Activated T-helper 1 cell treated with anti-CD3 and anti-CD28 coated beads, Interleukin-12 subunit alpha, Interleukin-12 subunit beta, Interleukin-2, Interleukin-4 antibody, amounts not matched to agents 30 ng/mL and 10 ng/mL and 1 ng/mL, durations not matched to agents 14 hours and 24 hours and 36 hours (primary cell): ENCODE measurements around the gene SLX1A. TPM values are rescaled to one million over a fixed set of nuclear protein-coding genes. Genes with fewer than 3 reads are reported as not detected.
"Not testable (repeated sequence)": the region's sequence is repeated elsewhere in the genome, so short reads cannot be mapped to it uniquely, and the experiment has no call there.

Experiments used
- DNase-seq: peaks from one replicate; pipeline ENCODE4 v3.0.0; 2021; ENCODE audit warnings: low spot score
- H3K27ac Mint-ChIP-seq: one replicate; pipeline ENCODE4 v1.8.0; 2021; ENCODE audit warnings: mild to moderate bottlenecking, mixed read lengths
- H3K27me3 Mint-ChIP-seq: one replicate; pipeline ENCODE4 v1.8.0; 2022; ENCODE audit warnings: mild to moderate bottlenecking, moderate library complexity, mixed read lengths; ENCODE audit not compliant: insufficient read depth
- H3K36me3 Mint-ChIP-seq: one replicate; pipeline ENCODE4 v1.8.0; 2021; ENCODE audit warnings: low read depth, mixed read lengths
- H3K4me1 Mint-ChIP-seq: one replicate; pipeline ENCODE4 v1.8.0; 2021; ENCODE audit warnings: low read depth, mixed read lengths
- H3K4me3 Mint-ChIP-seq: one replicate; pipeline ENCODE4 v1.8.0; 2021; ENCODE audit warnings: mild to moderate bottlenecking, moderate library complexity, mixed read lengths
- H3K9me3 Mint-ChIP-seq: one replicate; pipeline ENCODE4 v1.8.0; 2021; ENCODE audit warnings: mixed read lengths
- intact Hi-C: fragments of 100-400 bp; cut with micrococcal nuclease; formaldehyde crosslinking; loops from one replicate; pipeline ENCODE4 v1.15.1; 2024
- total RNA-seq: library from RNA; stranded (reverse); gene quantifications from 2 replicates; pipeline ENCODE4 v1.2.3, GENCODE V29; 2022

SLX1A gene
- total RNA-seq, 1 donor from 2014 or later, result 63.2 TPM

DNA sequence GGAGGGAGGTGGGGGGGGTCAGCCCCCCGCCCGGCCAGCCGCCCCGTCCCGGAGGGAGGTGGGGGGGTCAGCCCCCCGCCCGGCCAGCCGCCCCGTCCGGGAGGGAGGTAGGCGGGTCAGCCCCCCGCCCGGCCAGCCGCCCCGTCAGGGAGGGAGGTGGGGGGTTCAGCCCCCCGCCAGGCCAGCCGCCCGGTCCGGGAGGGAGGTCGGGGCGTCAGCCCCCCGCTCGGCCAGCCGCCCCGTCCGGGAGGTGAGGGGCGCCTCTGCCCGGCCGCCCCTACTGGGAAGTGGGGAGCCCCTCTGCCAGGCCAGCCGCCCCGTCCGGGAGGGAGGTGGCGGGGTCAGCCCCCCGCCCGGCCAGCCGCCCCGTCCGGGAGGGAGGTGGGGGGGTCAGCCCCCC, 24.3 kb upstream of the SLX1A start:
- H3K36me3 Mint-ChIP-seq, DNase-seq, intact Hi-C loops, H3K9me3 Mint-ChIP-seq, H3K27me3 Mint-ChIP-seq, H3K4me3 Mint-ChIP-seq, H3K27ac Mint-ChIP-seq: not testable (repeated sequence)
- H3K4me1 Mint-ChIP-seq, result peaks cover 22% of the 10 kb centered on the region

DNA sequence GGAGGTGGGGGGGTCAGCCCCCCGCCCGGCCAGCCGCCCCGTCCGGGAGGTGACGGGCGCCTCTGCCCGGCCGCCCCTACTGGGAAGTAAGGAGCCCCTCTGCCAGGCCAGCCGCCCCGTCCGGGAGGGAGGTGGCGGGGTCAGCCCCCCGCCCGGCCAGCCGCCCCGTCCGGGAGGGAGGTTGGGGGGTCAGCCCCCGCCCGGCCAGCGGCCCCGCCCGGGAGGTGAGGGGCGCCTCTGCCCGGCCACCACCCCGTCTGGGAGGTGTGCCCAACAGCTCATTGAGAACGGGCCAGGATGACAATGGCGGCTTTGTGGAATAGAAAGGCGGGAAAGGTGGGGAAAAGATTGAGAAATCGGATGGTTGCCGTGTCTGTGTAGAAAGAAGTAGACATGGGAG, 23.5 kb upstream of the SLX1A start:
- peaks cover 18% of the 10 kb centered on the region for H3K4me1 Mint-ChIP-seq
- H3K27me3 Mint-ChIP-seq, H3K27ac Mint-ChIP-seq, intact Hi-C loops, H3K9me3 Mint-ChIP-seq, DNase-seq, H3K4me3 Mint-ChIP-seq, H3K36me3 Mint-ChIP-seq: not testable (repeated sequence)

DNA sequence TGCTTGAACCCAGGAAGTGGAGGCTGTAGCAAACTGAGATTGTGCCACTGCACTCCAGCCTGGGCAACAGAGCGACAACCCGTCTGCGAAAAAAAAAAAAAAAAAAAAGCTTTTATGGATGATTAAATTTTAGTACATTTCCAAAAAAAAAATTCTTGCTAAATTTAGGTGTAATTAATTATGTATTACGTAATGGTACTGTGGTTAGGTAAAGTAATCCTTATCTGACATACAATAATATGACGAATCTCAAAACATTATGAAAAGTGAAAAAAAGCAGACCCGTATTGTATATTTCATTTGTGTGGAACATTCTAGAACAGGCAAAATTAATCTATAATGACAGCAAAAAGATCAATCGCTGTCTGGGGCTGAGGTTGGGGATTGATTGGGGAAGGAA, 20.6 kb upstream of the SLX1A start:
- no peak for DNase-seq
- intact Hi-C loops, result no loop called here
- Mint-ChIP-seq H3K36me3 (no peaks in the 10 kb centered on the region), H3K9me3 (no peaks in the 10 kb centered on the region), H3K4me3 (no peak overlapping the region), H3K27me3 (no peaks in the 10 kb centered on the region), H3K27ac (no peak overlapping the region), H3K4me1 (no peaks in the 10 kb centered on the region)

DNA sequence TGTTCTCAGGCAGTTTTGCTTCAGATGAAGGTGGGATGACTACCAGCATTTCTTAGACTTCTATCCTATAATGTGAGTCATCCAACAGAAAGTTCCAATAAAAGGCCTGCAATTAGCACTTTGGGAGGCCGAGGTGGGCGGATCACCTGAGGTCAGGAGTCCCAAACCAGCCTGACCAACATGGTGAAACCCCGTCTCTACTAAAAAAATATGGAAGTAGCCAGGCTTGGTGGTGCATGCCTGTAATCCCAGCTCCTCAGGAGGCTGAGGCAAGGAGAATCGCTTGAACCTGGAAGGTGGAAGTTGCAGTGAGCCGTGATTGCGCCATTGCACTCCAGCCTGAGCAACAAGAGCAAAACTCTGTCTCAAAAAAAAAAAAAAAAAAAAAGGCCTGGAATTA, 16.8 kb upstream of the SLX1A start:
- H3K9me3 Mint-ChIP-seq, H3K36me3 Mint-ChIP-seq, intact Hi-C loops, H3K27me3 Mint-ChIP-seq, H3K27ac Mint-ChIP-seq, DNase-seq, H3K4me1 Mint-ChIP-seq, H3K4me3 Mint-ChIP-seq: not testable (repeated sequence)

DNA sequence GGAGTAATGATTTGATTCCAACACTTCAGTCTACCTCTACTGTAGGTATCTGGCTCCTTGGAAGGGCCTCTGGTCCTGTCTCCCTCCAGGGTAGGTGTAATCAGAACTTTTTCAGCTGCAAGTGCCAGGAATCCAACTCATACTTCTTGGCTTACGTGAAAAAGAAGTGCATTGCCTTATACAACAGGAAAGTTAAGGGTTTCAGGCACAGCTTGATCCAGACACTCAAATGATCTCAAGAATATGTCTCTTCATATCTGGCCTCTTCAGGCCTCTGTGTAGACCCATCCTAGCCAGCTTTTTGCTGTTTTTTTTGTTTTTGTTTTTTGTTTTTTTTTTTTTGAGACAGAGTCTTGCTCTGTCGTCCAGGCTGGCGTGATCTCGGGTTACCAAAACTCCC, 14.5 kb upstream of the SLX1A start:
- Mint-ChIP-seq H3K36me3 (peaks cover 3% of the 10 kb centered on the region), H3K4me1 (peaks cover 10% of the 10 kb centered on the region), H3K27ac (no peak overlapping the region), H3K27me3 (no peaks in the 10 kb centered on the region), H3K4me3 (no peak overlapping the region), H3K9me3 (no peaks in the 10 kb centered on the region)
- no peak for DNase-seq
- intact Hi-C loops, result no loop called here

DNA sequence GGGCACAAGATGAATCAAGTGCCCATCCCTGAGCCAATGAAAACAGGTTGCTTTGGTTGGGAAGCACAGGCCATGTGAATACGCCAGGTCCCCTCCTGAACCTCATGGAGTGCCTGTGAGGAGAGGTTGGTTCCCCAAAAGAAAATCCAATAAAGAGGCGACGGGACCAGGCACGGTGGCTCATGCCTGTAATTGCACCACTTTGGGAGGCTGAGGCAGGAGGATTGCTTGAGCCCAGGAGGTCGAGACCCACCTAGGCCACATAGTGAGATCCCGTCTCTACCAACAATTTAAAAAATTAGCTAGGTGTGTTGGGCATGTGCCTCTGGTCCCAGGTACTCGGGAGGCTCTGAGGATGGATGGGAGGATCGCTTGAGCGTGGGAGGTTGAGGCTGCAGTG, 13.7 kb upstream of the SLX1A start:
- Mint-ChIP-seq H3K27me3 (no peaks in the 10 kb centered on the region), H3K4me1 (peaks cover 15% of the 10 kb centered on the region), H3K9me3 (no peaks in the 10 kb centered on the region), H3K36me3 (peaks cover 10% of the 10 kb centered on the region), H3K27ac (no peak overlapping the region), H3K4me3 (no peak overlapping the region)
- no peak for DNase-seq
- intact Hi-C loops, result no loop called here

DNA sequence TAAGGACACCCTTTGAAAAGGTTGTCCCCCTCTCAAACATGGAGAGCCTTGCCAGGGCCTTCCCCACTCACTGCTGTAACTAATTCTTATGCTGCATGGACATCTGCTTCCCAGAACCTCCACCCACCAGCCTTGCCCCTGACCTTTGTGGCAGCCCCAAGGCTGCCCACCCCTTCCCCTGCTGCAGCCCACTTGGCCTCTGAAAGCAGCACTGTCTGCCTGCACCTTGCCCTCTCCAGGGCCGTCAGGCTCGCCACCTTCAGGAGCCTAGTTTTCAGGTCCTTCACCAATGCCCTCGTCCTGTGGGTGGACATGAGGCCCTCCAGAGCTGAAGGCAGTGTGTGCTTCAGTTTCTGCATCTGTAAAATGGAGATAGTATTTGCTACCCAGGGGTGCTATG, 12.9 kb upstream of the SLX1A start:
- intact Hi-C loops, result no loop called here
- peaks cover 14% of the 10 kb centered on the region for H3K36me3 Mint-ChIP-seq
- no peaks in the 10 kb centered on the region for H3K27me3 Mint-ChIP-seq
- H3K9me3 Mint-ChIP-seq, result no peaks in the 10 kb centered on the region
- no peak overlapping the region for H3K27ac Mint-ChIP-seq
- DNase-seq, result no peak
- no peak overlapping the region for H3K4me3 Mint-ChIP-seq
- peaks cover 15% of the 10 kb centered on the region for H3K4me1 Mint-ChIP-seq

DNA sequence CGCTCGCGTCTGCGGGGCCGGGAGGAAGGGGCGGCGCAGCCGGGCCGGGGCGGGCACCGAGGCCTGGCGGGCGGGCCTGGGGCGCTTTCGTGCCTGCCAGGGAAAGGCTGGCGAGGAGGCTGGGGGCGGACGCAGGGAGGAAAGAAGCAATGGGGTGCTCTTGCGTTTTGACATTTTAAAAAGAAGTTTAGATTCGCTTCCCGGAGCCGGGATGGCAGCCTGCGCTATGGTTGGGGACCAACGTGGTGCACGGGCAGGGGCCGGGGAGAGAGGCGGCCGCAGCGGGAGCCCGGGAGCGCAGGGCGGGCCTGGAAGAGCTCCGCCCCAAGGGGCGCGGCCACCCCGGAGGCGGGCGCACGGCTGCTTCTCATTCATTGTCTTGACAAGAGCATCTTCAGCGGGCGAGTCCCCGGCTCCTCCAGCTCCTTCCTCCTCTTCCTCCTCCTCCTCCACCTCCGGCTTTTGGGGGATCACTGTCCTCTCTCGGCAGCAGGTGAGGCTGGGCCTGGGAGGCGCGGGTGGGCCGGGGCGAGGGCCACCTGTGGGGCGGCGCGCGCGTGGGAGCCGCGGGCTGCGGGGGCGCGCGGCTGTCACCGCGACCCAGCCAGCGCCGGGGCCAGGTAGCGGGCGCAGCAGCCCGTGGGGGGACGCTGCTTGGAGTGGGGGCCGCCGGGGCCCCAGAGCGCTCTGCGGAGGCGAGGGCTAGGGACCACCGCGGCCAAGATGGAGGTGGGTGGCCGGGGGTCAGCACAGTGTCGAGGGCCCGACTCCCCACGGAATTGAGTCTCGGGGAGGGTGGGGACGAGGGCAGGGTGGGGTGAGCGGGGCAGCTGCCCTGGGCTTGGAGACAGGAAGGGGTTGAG, 10.2 kb upstream of the SLX1A start, which contains the start of gene CORO1A:
CORO1A (plus strand) TSS at position 370 of the 863 bp plus-strand sequence. CDS start 1,608 bp downstream, outside the sequence.
- DNase-seq, result peak; percentile 82
- peak within 1 kb of the TSS; percentile 99 for H3K27ac Mint-ChIP-seq
- peak within 1 kb of the TSS; percentile 100 for H3K4me3 Mint-ChIP-seq
- peaks cover 36% of the 10 kb centered on the region for H3K36me3 Mint-ChIP-seq
- no peaks in the 10 kb centered on the region for H3K27me3 Mint-ChIP-seq
- H3K4me1 Mint-ChIP-seq, result peaks cover 27% of the 10 kb centered on the region
- no peaks in the 10 kb centered on the region for H3K9me3 Mint-ChIP-seq
- intact Hi-C loops, result no loop called here

DNA sequence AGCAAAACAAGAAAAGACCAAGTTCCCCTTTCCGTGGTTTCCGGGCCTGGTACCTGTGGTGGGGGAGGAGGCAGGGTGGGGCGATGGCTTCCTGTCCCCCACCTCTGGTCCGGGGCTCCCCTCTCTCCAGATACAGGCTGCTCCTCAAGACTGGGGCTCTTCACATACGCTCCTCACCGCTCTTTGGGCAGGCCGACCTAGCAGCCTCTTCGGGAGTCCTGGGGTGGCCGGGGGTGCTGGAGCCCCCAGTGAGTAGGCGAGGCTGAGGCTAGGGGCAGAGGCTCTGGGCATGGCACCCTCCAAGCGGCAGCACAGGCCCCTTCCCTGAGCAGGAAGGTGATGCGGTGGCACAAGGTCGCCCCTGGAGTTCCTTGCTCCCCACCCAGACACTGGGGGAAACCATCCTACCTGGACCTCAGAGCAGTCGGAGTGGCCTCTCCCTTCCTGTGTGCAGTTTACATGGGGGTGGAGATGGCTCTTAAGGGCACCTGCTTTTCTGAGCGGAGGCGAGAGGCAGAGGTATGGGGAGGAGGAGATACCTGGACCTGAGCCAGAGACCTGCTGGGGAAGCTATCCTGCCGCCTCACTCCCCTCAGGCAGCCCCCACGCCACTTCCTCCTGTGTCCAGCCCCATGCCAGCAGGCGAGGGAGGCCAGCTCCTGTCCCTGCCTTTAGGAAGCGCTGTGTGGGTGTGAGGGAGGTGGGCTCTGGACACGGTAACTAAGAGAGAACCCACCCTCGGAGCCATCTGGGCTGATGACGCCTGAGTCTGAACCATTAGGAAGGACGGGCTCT, 9.4 kb upstream of the SLX1A start:
- H3K4me1 Mint-ChIP-seq, result peaks cover 27% of the 10 kb centered on the region
- DNase-seq, result peak; percentile 82
- H3K36me3 Mint-ChIP-seq, result peaks cover 36% of the 10 kb centered on the region
- H3K9me3 Mint-ChIP-seq, result no peaks in the 10 kb centered on the region
- H3K27ac Mint-ChIP-seq, result peak overlapping the region; percentile 99
- peak overlapping the region; percentile 100 for H3K4me3 Mint-ChIP-seq
- H3K27me3 Mint-ChIP-seq, result no peaks in the 10 kb centered on the region
- intact Hi-C loops, result no loop called here

DNA sequence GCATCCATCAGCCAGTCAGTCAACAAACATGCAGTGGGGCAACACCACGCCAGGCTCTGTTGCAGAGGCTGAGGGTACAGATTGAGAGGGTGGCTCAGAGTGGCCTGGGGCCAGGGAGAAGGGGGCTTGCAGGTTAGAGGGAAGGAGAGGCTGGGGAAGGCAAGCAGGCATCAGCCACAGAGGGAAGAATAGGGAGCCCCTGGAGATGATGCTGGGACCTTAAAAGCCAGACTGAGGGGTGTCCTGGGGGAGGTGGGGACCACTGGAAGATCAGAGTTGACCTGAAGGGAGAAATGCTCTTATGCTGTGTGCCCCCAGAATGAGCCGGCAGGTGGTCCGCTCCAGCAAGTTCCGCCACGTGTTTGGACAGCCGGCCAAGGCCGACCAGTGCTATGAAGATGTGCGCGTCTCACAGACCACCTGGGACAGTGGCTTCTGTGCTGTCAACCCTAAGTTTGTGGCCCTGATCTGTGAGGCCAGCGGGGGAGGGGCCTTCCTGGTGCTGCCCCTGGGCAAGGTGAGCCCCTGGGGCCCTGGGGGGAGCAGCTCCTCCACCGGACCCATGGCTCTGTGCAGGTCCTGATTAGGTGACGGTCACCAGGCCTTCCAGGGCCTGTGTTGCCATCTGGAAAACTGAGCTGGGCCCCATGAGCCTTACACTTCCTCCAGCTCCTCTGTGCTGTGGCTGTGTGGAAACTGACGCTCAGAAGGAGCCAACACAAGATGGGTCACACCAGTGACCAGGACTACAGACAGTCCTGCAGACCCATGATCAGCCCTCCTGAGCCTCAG, 8.6 kb upstream of the SLX1A start:
- H3K4me3 Mint-ChIP-seq, result peak overlapping the region; percentile 100
- no peaks in the 10 kb centered on the region for H3K9me3 Mint-ChIP-seq
- H3K27ac Mint-ChIP-seq, result peak overlapping the region; percentile 99
- H3K36me3 Mint-ChIP-seq, result peaks cover 36% of the 10 kb centered on the region
- intact Hi-C loops, result no loop called here
- H3K4me1 Mint-ChIP-seq, result peaks cover 27% of the 10 kb centered on the region
- DNase-seq, result no peak
- no peaks in the 10 kb centered on the region for H3K27me3 Mint-ChIP-seq

DNA sequence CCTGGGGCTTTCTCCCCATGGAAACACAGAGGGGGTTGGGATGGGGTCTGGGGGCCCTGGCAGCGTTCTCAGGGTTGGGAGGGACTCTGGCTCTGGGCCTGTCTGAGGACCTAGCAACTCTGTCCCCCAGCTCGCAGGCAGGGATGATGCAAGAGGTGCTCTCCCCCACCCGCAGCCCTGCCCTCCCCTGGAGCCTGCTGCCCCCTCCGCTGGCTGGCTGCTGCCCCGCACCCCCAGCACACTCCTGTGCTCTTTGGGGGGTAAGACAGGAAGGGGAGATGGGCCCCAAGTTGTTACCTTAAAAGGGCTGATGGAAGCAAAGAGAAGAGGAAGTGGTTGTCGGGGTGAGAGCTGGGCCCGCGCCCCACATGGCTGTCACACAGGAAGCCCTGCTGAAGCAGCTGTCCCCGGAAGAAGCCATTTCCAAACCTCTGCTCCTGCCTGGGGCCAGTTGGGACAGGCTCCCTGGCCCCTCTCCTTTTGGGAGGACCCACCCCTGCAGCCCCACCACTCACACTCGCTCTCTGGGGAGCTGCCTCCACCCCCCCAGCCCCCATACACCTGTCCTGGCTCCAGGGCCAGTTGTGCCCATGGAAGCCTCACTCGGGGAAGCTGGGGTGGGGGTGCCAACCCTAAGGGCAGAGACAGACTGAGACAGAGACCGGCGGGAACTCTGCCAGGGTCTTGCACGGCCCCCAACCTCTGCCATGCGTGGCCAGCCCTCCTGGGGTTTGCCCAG, 7.8 kb upstream of the SLX1A start:
- H3K4me1 Mint-ChIP-seq, result peaks cover 27% of the 10 kb centered on the region
- no peaks in the 10 kb centered on the region for H3K27me3 Mint-ChIP-seq
- peak overlapping the region; percentile 100 for H3K4me3 Mint-ChIP-seq
- DNase-seq, result peak; percentile 82
- peak overlapping the region; percentile 99 for H3K27ac Mint-ChIP-seq
- peaks cover 36% of the 10 kb centered on the region for H3K36me3 Mint-ChIP-seq
- intact Hi-C loops, result no loop called here
- no peaks in the 10 kb centered on the region for H3K9me3 Mint-ChIP-seq

DNA sequence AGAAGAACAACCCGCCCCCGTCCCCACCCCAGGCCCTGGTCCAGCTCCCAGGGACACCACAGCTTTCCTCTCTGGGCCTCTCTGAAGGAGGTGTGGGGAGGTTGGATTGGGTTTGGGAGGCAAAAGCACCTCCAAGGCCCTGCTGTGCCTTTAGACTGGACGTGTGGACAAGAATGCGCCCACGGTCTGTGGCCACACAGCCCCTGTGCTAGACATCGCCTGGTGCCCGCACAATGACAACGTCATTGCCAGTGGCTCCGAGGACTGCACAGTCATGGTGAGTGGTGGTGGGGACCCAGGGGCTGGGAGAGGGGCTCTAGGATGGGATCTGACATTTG, 7.3 kb upstream of the SLX1A start:
- intact Hi-C loops, result no loop called here
- H3K36me3 Mint-ChIP-seq, result peaks cover 36% of the 10 kb centered on the region
- peaks cover 27% of the 10 kb centered on the region for H3K4me1 Mint-ChIP-seq
- H3K27me3 Mint-ChIP-seq, result no peaks in the 10 kb centered on the region
- no peaks in the 10 kb centered on the region for H3K9me3 Mint-ChIP-seq
- no peak for DNase-seq
- peak overlapping the region; percentile 99 for H3K27ac Mint-ChIP-seq
- H3K4me3 Mint-ChIP-seq, result peak overlapping the region; percentile 100
